Bladder microvascular endothelial cell (primary cell): ENCODE results near the gene ZFYVE28. TPM values are rescaled to one million over a fixed set of nuclear protein-coding genes. Genes with fewer than 3 reads are reported as not detected.

ENCODE experiments used
- total RNA-seq: library from RNA; depleted of rRNA; stranded (reverse); fragments of >200 nt; gene quantifications from 2 replicates; pipeline ENCODE4 v1.2.3, GENCODE V29; 2014

Gene ZFYVE28
- 8.6 and 8.7 TPM in 2 replicates for total RNA-seq

DNA sequence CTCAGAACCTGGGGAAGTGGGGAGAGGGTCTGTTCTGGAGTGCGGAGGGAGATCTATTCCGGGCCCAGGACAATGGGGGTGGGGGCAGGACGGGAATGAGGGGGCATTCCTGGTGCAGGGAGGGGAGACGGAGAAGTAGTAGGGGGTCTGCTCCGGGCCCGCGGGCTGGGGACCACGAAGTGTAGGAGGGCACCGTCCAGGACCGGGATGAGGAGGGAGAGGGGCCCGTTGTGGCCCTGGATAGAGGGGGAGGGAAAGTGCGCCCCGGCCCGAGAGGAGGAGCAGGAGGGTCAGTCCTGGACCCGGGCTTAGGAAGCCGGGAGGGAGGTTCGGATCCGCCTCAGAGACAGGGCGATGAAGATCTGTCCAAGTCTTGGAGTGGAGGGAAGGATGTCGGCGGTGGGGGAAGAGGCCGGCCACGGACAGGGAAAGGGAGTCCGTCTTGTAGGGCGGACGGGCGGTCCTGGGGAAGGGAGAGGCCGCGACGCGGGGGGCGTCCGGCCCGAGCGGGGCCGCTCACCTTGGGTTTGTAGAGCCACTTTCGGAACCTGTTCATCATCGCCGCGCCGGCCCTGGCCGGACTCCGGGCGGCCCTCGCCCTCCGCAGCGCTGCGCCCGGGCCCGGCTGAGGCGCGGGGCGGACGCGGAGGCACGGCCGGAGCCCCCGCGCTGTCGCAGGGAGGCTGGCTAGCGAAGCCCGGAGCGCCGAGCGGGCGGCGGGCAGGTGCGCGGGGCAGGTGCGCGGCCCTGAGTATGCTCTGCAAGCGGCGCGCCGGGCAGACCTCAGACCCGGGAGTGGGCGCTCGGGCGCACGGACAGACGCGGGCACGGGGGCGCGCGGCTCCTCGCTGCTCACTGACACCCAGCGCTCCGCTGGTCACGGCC, at the start of gene ZFYVE28:
Gene ZFYVE28 (minus strand): TSS at position 881 of the 885 bp plus-strand sequence. CDS start 322 bp downstream, at position 559.

DNA sequence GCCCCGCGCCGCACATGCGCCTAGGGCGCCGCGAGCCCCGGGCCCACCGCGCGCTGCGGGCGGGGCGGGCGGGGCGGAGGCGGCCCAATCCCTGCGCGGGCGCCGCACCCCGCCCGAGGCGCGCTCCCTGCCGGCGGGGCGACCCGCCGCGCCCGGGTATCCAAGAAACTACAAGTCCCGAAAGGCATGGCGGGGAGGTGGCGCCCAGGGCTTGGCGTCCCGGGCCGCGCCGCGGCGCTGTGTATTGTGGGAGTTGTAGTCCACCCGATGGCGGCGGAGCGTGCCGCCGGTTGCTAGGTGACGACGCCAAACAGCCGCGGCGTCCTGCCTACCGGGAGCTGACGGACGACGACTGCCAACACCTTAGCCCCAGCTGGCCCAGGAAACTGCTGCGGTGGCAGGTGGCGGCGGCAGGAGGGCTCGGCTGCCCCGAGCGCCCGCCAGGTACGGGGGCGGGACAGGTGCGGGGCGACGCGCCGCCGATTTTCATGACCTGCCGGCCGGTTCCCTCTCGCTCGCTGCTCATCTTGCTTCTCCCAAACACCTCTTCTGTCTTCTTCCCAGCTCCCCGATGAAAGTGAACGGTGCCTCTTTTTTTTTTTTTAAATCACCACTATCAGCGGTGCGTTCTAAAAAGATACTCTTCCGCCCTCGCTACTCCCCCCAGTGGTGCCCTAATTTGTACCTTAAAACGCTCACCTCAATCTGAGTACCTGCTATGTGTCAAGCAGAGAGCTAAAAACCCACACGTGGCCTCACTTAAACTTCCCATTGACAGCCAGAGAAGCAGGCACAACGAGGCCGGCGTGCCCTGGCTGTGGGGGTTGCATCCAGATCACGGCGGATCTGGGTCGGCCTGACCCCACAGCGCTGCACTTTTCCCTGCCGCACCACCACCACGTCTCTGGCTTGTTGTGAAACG, 466 bp upstream of the ZFYVE28 start, which contains the start of gene CFAP99:
Gene CFAP99 (plus strand): TSS at position 306 of the 922 bp plus-strand sequence.

GRCh38 chr4:2261853-2262144, 156.6 kb downstream of the ZFYVE28 start, which contains the start of gene MXD4:
TSS of gene MXD4 (minus strand) at chr4:2262109. CDS start at chr4:2261980, 129 bp downstream.

GRCh38 chr4:2241410-2242353, 176.8 kb downstream of the ZFYVE28 start, which contains the start of the genes HAUS3 and POLN:
TSS of gene HAUS3 (minus strand) at chr4:2242121. CDS start at chr4:2240946, 1,175 bp downstream.
TSS of gene POLN (minus strand) at chr4:2242121. CDS start at chr4:2229231, 12,890 bp downstream.

Other genes with a start within 250 kb of the ZFYVE28 start
- gene HAUS3, start 176.5 kb downstream of the ZFYVE28 start, total RNA-seq, result 7.0 and 11.3 TPM in 2 replicates
- 2.3 and 4.3 TPM in 2 replicates for gene POLN, start 176.5 kb downstream of the ZFYVE28 start, total RNA-seq
- 56.8 and 79.3 TPM in 2 replicates for gene MXD4, start 156.5 kb downstream of the ZFYVE28 start, total RNA-seq
- gene CFAP99, start 310 bp upstream of the ZFYVE28 start, total RNA-seq, result 0.16 TPM in 1 of 2 replicates, not detected in the other
- 27.7 and 51.6 TPM in 2 replicates for gene RNF4, start 50.5 kb upstream of the ZFYVE28 start, total RNA-seq
- gene FAM193A, start 118.0 kb upstream of the ZFYVE28 start, total RNA-seq, result 7.3 and 18.8 TPM in 2 replicates